H1 (cell line): ENCODE data around the gene BARX2. TPM values are rescaled to one million over a fixed set of nuclear protein-coding genes. Genes with fewer than 3 reads are reported as not detected.

Source experiments
- CTCF ChIA-PET: fragments of 300-600 bp; sonication (Branson Sonifier 250); formaldehyde crosslinking; loops from one replicate; lab custom pipeline; 2021; ENCODE audit not compliant: partially characterized antibody; lab: Charles Lee
- POLR2A ChIA-PET: fragments of 300-600 bp; sonication (Branson Sonifier 250); formaldehyde crosslinking; loops from one replicate; lab custom pipeline; 2021; ENCODE audit warnings: inconsistent platforms; ENCODE audit not compliant: partially characterized antibody; lab: Charles Lee
- DNase-seq, 2 experiments: peaks; one replicate each; pipeline versions ENCODE4 v3.0.0 to v3.0.0-alpha.2; 2010 to 2022; ENCODE audit warnings: low spot score in 2 of 2, low read depth in 1 of 2, mixed read lengths in 1 of 2
- FAIRE-seq: peaks from 2 replicates; lab custom pipeline; 2011; peaks lifted over from hg19 to GRCh38; lab: Jason Lieb, UNC
- H2AFZ ChIP-seq: 2 replicates; pipeline ENCODE4 v1.8.1; 2012; ENCODE audit warnings: low read length, inconsistent platforms
- H2AK5ac ChIP-seq: 2 replicates; pipeline ENCODE4 v1.6.1; 2013; ENCODE audit warnings: low read depth, low read length
- H2BK120ac ChIP-seq: replicated peaks from 2 replicates; pipeline ENCODE3; 2013; ENCODE audit warnings: low read depth, low read length, inconsistent platforms
- H2BK12ac ChIP-seq: 2 replicates; pipeline ENCODE4 v1.6.1; 2013; ENCODE audit warnings: low read depth, low read length
- H2BK15ac ChIP-seq: 2 replicates; pipeline ENCODE4 v1.6.1; 2013; ENCODE audit warnings: low read length
- H2BK20ac ChIP-seq: 2 replicates; pipeline ENCODE4 v1.6.1; 2013; ENCODE audit warnings: low read length
- H2BK5ac ChIP-seq: 2 replicates; pipeline ENCODE4 v1.6.1; 2013; ENCODE audit warnings: low read depth, low read length
- H3K14ac ChIP-seq: 2 replicates; pipeline ENCODE4 v1.6.1; 2013; ENCODE audit warnings: inconsistent platforms; ENCODE audit not compliant: insufficient read length
- H3K18ac ChIP-seq: 2 replicates; pipeline ENCODE4 v1.6.1; 2013; ENCODE audit warnings: low read length; ENCODE audit errors: extremely low read depth
- H3K23ac ChIP-seq: 2 replicates; pipeline ENCODE4 v1.6.1; 2013; ENCODE audit warnings: inconsistent platforms; ENCODE audit not compliant: insufficient read length
- H3K23me2 ChIP-seq: 2 replicates; pipeline ENCODE4 v1.6.1; 2013; ENCODE audit warnings: low read depth, low read length
- H3K27ac ChIP-seq: 2 replicates; pipeline ENCODE4 v1.6.1; 2011; ENCODE audit warnings: low read depth, low read length, inconsistent platforms
- H3K27me3 ChIP-seq, 4 experiments: replicated peaks in 1 of 4; 1 replicate in 1 of 4; 2 replicates in 3 of 4; pipeline versions ENCODE4 v1.6.1 to v1.8.1; 2011 to 2013; ENCODE audit warnings: low read length in 3 of 4, mild to moderate bottlenecking in 3 of 4, inconsistent platforms in 2 of 4, mixed read lengths in 2 of 4, moderate library complexity in 1 of 4; ENCODE audit not compliant: control insufficient read depth in 3 of 4, insufficient read depth in 3 of 4; ENCODE audit errors: extremely low read depth in 1 of 4
- H3K36me3 ChIP-seq, 4 experiments: 2 replicates each; pipeline versions ENCODE4 v1.6.1 to v1.8.1; 2011 to 2013; ENCODE audit warnings: mild to moderate bottlenecking in 4 of 4, low read length in 3 of 4, moderate library complexity in 2 of 4, control low read depth in 1 of 4, inconsistent platforms in 1 of 4; ENCODE audit not compliant: insufficient read depth in 4 of 4, control insufficient read depth in 2 of 4
- H3K4ac ChIP-seq: replicated peaks from 2 replicates; pipeline ENCODE3; 2013; ENCODE audit warnings: low read length, low read depth, mixed read lengths, inconsistent platforms; ENCODE audit not compliant: insufficient read length
- H3K4me1 ChIP-seq, 4 experiments: replicated peaks in 1 of 4; 1 replicate in 1 of 4; 2 replicates in 3 of 4; pipeline versions ENCODE4 v1.6.1 to v1.8.1; 2011 to 2013; ENCODE audit warnings: low read length in 3 of 4, inconsistent platforms in 2 of 4, mixed read lengths in 1 of 4; ENCODE audit not compliant: insufficient read depth in 4 of 4, control insufficient read depth in 3 of 4
- H3K4me2 ChIP-seq, 2 experiments: 2 replicates each; pipeline versions ENCODE4 v1.6.1 to v1.8.1; 2011 to 2013; ENCODE audit warnings: low read depth in 2 of 2, low read length in 2 of 2, control low read depth in 1 of 2, inconsistent platforms in 1 of 2, mild to moderate bottlenecking in 1 of 2; ENCODE audit not compliant: insufficient read depth in 1 of 2
- H3K4me3 ChIP-seq, 4 experiments: fragments of 200-600, 300-600 bp in 1 of 4; sonication (generic), shearing (Covaris generic), sonication (Bioruptor Twin) in 1 of 4; 2 replicates each; pipeline versions ENCODE4 v1.5.1 to v1.8.1; 2011 to 2016; ENCODE audit warnings: low read length in 4 of 4, low read depth in 3 of 4, control low read depth in 2 of 4, inconsistent platforms in 2 of 4, mild to moderate bottlenecking in 2 of 4, mixed read lengths in 1 of 4, moderate library complexity in 1 of 4; ENCODE audit not compliant: insufficient read depth in 2 of 4; ENCODE audit errors: extremely low read depth in 1 of 4
- H3K56ac ChIP-seq: replicated peaks from 2 replicates; pipeline ENCODE3; 2013; ENCODE audit warnings: low read depth, mild to moderate bottlenecking, mixed read lengths, low read length, inconsistent platforms; ENCODE audit not compliant: insufficient read length
- H3K79me1 ChIP-seq: 2 replicates; pipeline ENCODE4 v1.6.1; 2013; ENCODE audit warnings: low read depth, low read length, control low read depth
- H3K79me2 ChIP-seq, 2 experiments: 2 replicates each; pipeline versions ENCODE4 v1.6.1 to v1.8.1; 2012 to 2013; ENCODE audit warnings: low read length in 2 of 2, mild to moderate bottlenecking in 2 of 2, inconsistent platforms in 1 of 2; ENCODE audit not compliant: insufficient read depth in 2 of 2, control insufficient read depth in 1 of 2
- H3K9ac ChIP-seq, 4 experiments: replicated peaks in 1 of 4; 1 replicate in 1 of 4; 2 replicates in 3 of 4; pipeline versions ENCODE4 v1.6.1 to v1.8.1; 2011 to 2013; ENCODE audit warnings: low read depth in 3 of 4, low read length in 3 of 4, control low read depth in 2 of 4, mild to moderate bottlenecking in 2 of 4, moderate library complexity in 2 of 4, inconsistent platforms in 1 of 4; ENCODE audit errors: extremely low read depth in 1 of 4
- H3K9me3 ChIP-seq, 2 experiments: 2 replicates each; pipeline versions ENCODE4 v1.6.1 to v1.8.1; 2012 to 2013; ENCODE audit warnings: mild to moderate bottlenecking in 2 of 2, moderate library complexity in 2 of 2, control low read depth in 1 of 2, inconsistent platforms in 1 of 2, low read depth in 1 of 2, low read length in 1 of 2, mixed read lengths in 1 of 2; ENCODE audit not compliant: insufficient read depth in 2 of 2
- H4K20me1 ChIP-seq, 2 experiments: replicated peaks in 1 of 2; 2 replicates each; pipeline versions ENCODE3 to v1.8.1; 2011 to 2013; ENCODE audit warnings: inconsistent platforms in 2 of 2, low read length in 2 of 2, mild to moderate bottlenecking in 1 of 2; ENCODE audit not compliant: insufficient read depth in 2 of 2, control insufficient read depth in 1 of 2
- H4K5ac ChIP-seq: 2 replicates; pipeline ENCODE4 v1.6.1; 2013; ENCODE audit warnings: low read length, low read depth, mixed read lengths, inconsistent platforms; ENCODE audit not compliant: insufficient read length
- H4K8ac ChIP-seq: 2 replicates; pipeline ENCODE4 v1.8.0; 2013; ENCODE audit warnings: mild to moderate bottlenecking, moderate library complexity, low read length, inconsistent platforms; ENCODE audit not compliant: insufficient read depth; ENCODE audit errors: extremely low read depth
- H4K91ac ChIP-seq: replicated peaks from 2 replicates; pipeline ENCODE3; 2013; ENCODE audit warnings: low read length, mixed read lengths, inconsistent platforms; ENCODE audit not compliant: insufficient read length
- GABPA ChIP-seq: IDR thresholded peaks from 2 replicates; pipeline ENCODE4 v1.6.1; 2011; ENCODE audit warnings: mild to moderate bottlenecking, low read length, moderate library complexity, borderline replicate concordance; ENCODE audit not compliant: insufficient read depth
- SUZ12 ChIP-seq: fragments of 200-600 bp; sonication (generic); IDR thresholded peaks from 2 replicates; pipeline ENCODE4 v1.6.1; 2012; ENCODE audit warnings: mild to moderate bottlenecking, inconsistent platforms, low read length, moderate library complexity, mixed read lengths
- WGBS, 2 experiments: shearing (Covaris generic) in 1 of 2; methylation state at CpG; one replicate each; pipeline versions ENCODE4 v1.1.6 to v1.1.7; 2013 to 2015; ENCODE audit warnings: low lambda C conversion rate in 2 of 2, mixed read lengths in 2 of 2, inconsistent platforms in 1 of 2, low coverage in 1 of 2, missing lambda C conversion rate in 1 of 2; ENCODE audit not compliant: insufficient replicate concordance in 2 of 2, insufficient coverage in 1 of 2, insufficient read length in 1 of 2; ENCODE audit errors: extremely low coverage in 1 of 2, missing lambda C conversion rate in 1 of 2; 5-methylcytosine and 5-hydroxymethylcytosine counted together
- polyA plus RNA-seq, 7 experiments: library from polyadenylated mRNA; depleted of rRNA in 3 of 7; stranded (reverse) in 5 of 7; unstranded in 2 of 7; fragments of >200 nt in 5 of 7; fragments of 200-250 nt in 2 of 7; gene quantifications; 1 replicate in 5 of 7; 2 replicates in 1 of 7; 4 replicates in 1 of 7; pipeline versions ENCODE4 v1.2.1 to v1.2.3, GENCODE V29; 2011 to 2013; ENCODE audit warnings: missing spikeins in 2 of 7, mixed read lengths in 2 of 7
- total RNA-seq: library from RNA; stranded (reverse); fragmentation: NEBNext Ultra II Directional; extraction: Animal tissue kit (Norgen Biotek cat#: 25700); gene quantifications from 2 replicates; pipeline ENCODE4 v1.2.1, GENCODE V29; 2021

Gene BARX2
- total and polyA plus RNA-seq, 2 of the 8 experiments (the other 6 are each of a cell fraction or from before 2014, with no cell fraction given), result not detected

DNA sequence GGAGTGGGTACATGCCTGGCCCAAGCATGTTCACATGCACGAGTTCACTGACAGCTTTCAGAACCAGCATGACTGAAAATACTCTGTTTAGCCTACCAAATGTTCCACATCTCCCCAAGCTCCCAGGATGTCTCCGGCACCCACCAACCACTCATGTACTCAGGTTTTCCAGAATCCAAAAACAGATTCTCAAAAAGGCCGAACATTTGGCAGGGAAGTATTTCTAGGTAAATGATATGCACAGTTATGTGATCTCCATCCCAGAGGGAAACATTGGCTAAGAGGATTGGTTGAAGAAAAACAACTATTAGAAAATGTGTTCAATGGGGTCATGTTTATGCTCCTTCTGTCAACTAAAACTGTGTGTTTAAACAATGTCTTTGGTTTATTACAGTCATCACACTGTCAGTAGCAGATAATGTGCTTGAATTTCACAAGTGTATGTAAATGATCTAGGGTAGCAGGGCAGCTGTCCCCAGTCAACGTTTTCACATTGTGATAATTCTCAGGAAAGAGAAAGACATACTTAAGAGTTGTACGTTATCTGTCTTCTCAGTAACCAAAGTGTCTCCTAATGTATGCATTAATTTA, 52.3 kb downstream of the BARX2 start:
- Histone ChIP-seq H2AK5ac (no peak overlapping the region), H4K5ac (no peak overlapping the region), H2BK20ac (no peak overlapping the region), H2BK12ac (no peak overlapping the region), H2AFZ (no peak overlapping the region), H4K8ac (no peak overlapping the region), H3K79me1 (no peaks in the 10 kb centered on the region), H4K91ac (no peak overlapping the region), H3K4me2 (no peak overlapping the region), H3K79me2 (no peaks in the 10 kb centered on the region), H2BK15ac (no peak overlapping the region), H3K23me2 (no peaks in the 10 kb centered on the region), H3K27ac (no peak overlapping the region), H3K27me3 (no peaks in the 10 kb centered on the region), H3K4ac (no peak overlapping the region), H4K20me1 (no peaks in the 10 kb centered on the region), H3K23ac (no peak overlapping the region), H3K4me3 (no peak overlapping the region), H3K36me3 (no peaks in the 10 kb centered on the region; a peak in 1 of 8 replicates), H3K14ac (no peak overlapping the region), H3K18ac (no peak overlapping the region), H2BK5ac (no peak overlapping the region), H2BK120ac (no peak overlapping the region), H3K4me1 (no peaks in the 10 kb centered on the region), H3K9me3 (peaks cover 9 to 12% of the 10 kb centered on the region in 2 experiments; a peak in 2 of 4 replicates), H3K9ac (no peak overlapping the region), H3K56ac (no peak overlapping the region)
- 88% methylated on average over 5 of the region's 5 CpGs; no CpG with 5 or more reads in 1 of the 2 experiments for WGBS, 2 experiments
- ChIA-PET CTCF (interaction anchor here (0.6 to 1.6 kb wide), 2 partner anchors 10 to 64 kb away, joined by 4 to 6 read pairs; no protein-coding TSS in a partner anchor), POLR2A (no interaction called here)
- DNase-seq, result no peak
- FAIRE-seq, result no peak
- no peak for TF ChIP-seq SUZ12
- no peak for TF ChIP-seq GABPA
